Mesenchymal stem cell (in vitro differentiated cells and primary cell): ENCODE results near the gene USP15.
A peak's percentile ranks its signal among the peaks of the same experiment; 100 is the strongest.

Experiments used
- DNase-seq: peaks from one replicate; pipeline ENCODE4 v3.0.0-alpha.2; 2013
- H2AFZ ChIP-seq: one replicate; pipeline ENCODE4 v1.6.1; 2013; ENCODE audit warnings: low read depth, mild to moderate bottlenecking, control low read depth, inconsistent platforms, low read length, moderate library complexity
- H2AK5ac ChIP-seq: 2 replicates; pipeline ENCODE4 v1.6.1; 2013; ENCODE audit warnings: low read length, moderate library complexity, mild to moderate bottlenecking, inconsistent platforms; ENCODE audit not compliant: severe bottlenecking
- H2BK120ac ChIP-seq: one replicate; pipeline ENCODE4 v1.6.1; 2013; ENCODE audit warnings: low read depth, mild to moderate bottlenecking, inconsistent platforms, low read length, moderate library complexity
- H2BK12ac ChIP-seq, 2 experiments: one replicate each; pipeline ENCODE4 v1.6.1; 2013; ENCODE audit warnings: inconsistent platforms in 2 of 2, low read length in 2 of 2, mild to moderate bottlenecking in 2 of 2, moderate library complexity in 2 of 2, control low read depth in 1 of 2
- H2BK15ac ChIP-seq: one replicate; pipeline ENCODE4 v1.6.1; 2013; ENCODE audit warnings: mild to moderate bottlenecking, low read depth, inconsistent platforms; ENCODE audit not compliant: poor library complexity, severe bottlenecking
- H2BK5ac ChIP-seq: 2 replicates; pipeline ENCODE4 v1.6.1; 2013; ENCODE audit warnings: low read depth, mild to moderate bottlenecking, low read length, control low read depth, inconsistent platforms; ENCODE audit not compliant: poor library complexity, severe bottlenecking
- H3K14ac ChIP-seq, 2 experiments: one replicate each; pipeline ENCODE4 v1.6.1; 2013; ENCODE audit warnings: inconsistent platforms in 2 of 2, low read length in 2 of 2, control low read depth in 1 of 2, mild to moderate bottlenecking in 1 of 2, moderate library complexity in 1 of 2
- H3K18ac ChIP-seq, 2 experiments: one replicate each; pipeline ENCODE4 v1.6.1; 2013; ENCODE audit warnings: inconsistent platforms in 2 of 2, low read length in 2 of 2, control low read depth in 1 of 2, low read depth in 1 of 2, mild to moderate bottlenecking in 1 of 2
- H3K23ac ChIP-seq, 2 experiments: one replicate each; pipeline ENCODE4 v1.6.1; 2013; ENCODE audit warnings: inconsistent platforms in 2 of 2, low read length in 2 of 2, mild to moderate bottlenecking in 2 of 2, moderate library complexity in 2 of 2, control low read depth in 1 of 2
- H3K27ac ChIP-seq: 2 replicates; pipeline ENCODE4 v1.5.1; 2013; ENCODE audit warnings: mild to moderate bottlenecking, moderate library complexity, low read length, control low read depth, inconsistent platforms; ENCODE audit not compliant: poor library complexity, severe bottlenecking
- H3K27me3 ChIP-seq, 2 experiments: 2 replicates each; pipeline versions ENCODE4 v1.6.1 to v1.7.0; 2013; ENCODE audit warnings: low read length in 2 of 2, mild to moderate bottlenecking in 2 of 2, moderate library complexity in 2 of 2, control low read depth in 1 of 2, inconsistent platforms in 1 of 2; ENCODE audit not compliant: control insufficient read depth in 1 of 2, insufficient read depth in 1 of 2
- H3K36me3 ChIP-seq, 2 experiments: 2 replicates each; pipeline versions ENCODE4 v1.6.1 to v1.7.0; 2013; ENCODE audit warnings: low read length in 2 of 2, control low read depth in 1 of 2, inconsistent platforms in 1 of 2, low read depth in 1 of 2, mild to moderate bottlenecking in 1 of 2; ENCODE audit not compliant: insufficient read depth in 2 of 2, control insufficient read depth in 1 of 2
- H3K4ac ChIP-seq, 2 experiments: one replicate each; pipeline ENCODE4 v1.6.1; 2013; ENCODE audit warnings: inconsistent platforms in 2 of 2, low read length in 2 of 2, mild to moderate bottlenecking in 2 of 2, moderate library complexity in 2 of 2, control low read depth in 1 of 2, low read depth in 1 of 2
- H3K4me1 ChIP-seq: 2 replicates; pipeline ENCODE4 v1.6.1; 2013; ENCODE audit warnings: low read depth, low read length, control low read depth; ENCODE audit not compliant: control insufficient read depth, insufficient read depth
- H3K4me2 ChIP-seq: 2 replicates; pipeline ENCODE4 v1.6.1; 2013; ENCODE audit warnings: low read length, mild to moderate bottlenecking, inconsistent platforms; ENCODE audit not compliant: poor library complexity, severe bottlenecking
- H3K4me3 ChIP-seq, 2 experiments: 2 replicates each; pipeline versions ENCODE4 v1.5.1 to v1.7.0; 2013; ENCODE audit warnings: low read length in 2 of 2, mild to moderate bottlenecking in 2 of 2, control low read depth in 1 of 2, low read depth in 1 of 2; ENCODE audit not compliant: insufficient read depth in 1 of 2
- H3K79me1 ChIP-seq: replicated peaks from 2 replicates; pipeline ENCODE4 v1.6.1; 2013; ENCODE audit warnings: mild to moderate bottlenecking, control low read depth, low read length, inconsistent platforms; ENCODE audit not compliant: poor library complexity, severe bottlenecking
- H3K9ac ChIP-seq: 2 replicates; pipeline ENCODE4 v1.7.0; 2013; ENCODE audit warnings: mild to moderate bottlenecking, low read length, moderate library complexity
- H3K9me3 ChIP-seq: 2 replicates; pipeline ENCODE4 v1.7.0; 2013; ENCODE audit warnings: mild to moderate bottlenecking, low read length; ENCODE audit not compliant: control insufficient read depth
- H4K8ac ChIP-seq: one replicate; pipeline ENCODE4 v1.6.1; 2013; ENCODE audit warnings: inconsistent platforms, mild to moderate bottlenecking, low read length, moderate library complexity
- H4K91ac ChIP-seq: one replicate; pipeline ENCODE4 v1.6.1; 2013; ENCODE audit warnings: mild to moderate bottlenecking, low read length, inconsistent platforms
- whole genome bisulfite sequencing: methylation state at CpG from one replicate; pipeline ENCODE4 v1.1.7; 2013; ENCODE audit warnings: mixed read lengths; 5-methylcytosine and 5-hydroxymethylcytosine counted together

USP15 gene

GRCh38 chr12:62250671-62251608, 9.3 kb upstream of the USP15 start:
- Histone ChIP-seq H3K79me1 (no peaks in the 10 kb centered on the region), H4K8ac (no peak overlapping the region), H3K18ac (no peak overlapping the region), H3K4ac (no peak overlapping the region), H2BK5ac (no peak overlapping the region), H3K27ac (no peak overlapping the region), H2AFZ (no peak overlapping the region), H3K9me3 (no peaks in the 10 kb centered on the region), H3K9ac (no peak overlapping the region), H3K4me1 (no peaks in the 10 kb centered on the region), H3K4me2 (no peak overlapping the region), H2BK15ac (no peak overlapping the region), H2BK12ac (no peak overlapping the region), H2AK5ac (no peak overlapping the region), H3K27me3 (no peaks in the 10 kb centered on the region), H2BK120ac (no peak overlapping the region), H3K36me3 (peaks cover 0 to 6% of the 10 kb centered on the region in 2 experiments), H3K23ac (no peak overlapping the region), H4K91ac (no peak overlapping the region), H3K4me3 (no peak overlapping the region), H3K14ac (no peak overlapping the region)
- DNase-seq, result peak; percentile 36
- WGBS, result 67% methylated on average over 3 of the region's 3 CpGs

DNA sequence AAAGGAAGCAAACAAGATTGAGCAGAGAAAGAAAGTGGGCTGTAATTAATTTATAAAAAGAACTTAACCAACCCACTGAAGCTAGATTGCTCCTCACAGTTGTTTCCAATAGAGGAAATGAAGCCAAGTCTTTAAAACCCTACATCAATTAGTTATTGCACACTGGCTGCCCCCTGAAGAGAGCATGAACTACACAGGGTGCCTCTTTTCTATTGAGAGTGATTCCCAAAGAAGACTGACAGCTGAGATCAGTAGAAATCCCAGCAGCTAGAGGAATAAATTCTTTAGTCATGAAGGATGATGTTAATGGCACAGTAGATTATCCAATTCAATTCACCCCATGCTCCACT, 8.6 kb upstream of the USP15 start:
- Histone ChIP-seq H2BK15ac (no peak overlapping the region), H3K36me3 (peaks cover 0 to 6% of the 10 kb centered on the region in 2 experiments), H4K8ac (no peak overlapping the region), H4K91ac (no peak overlapping the region), H3K14ac (no peak overlapping the region), H2BK5ac (no peak overlapping the region), H2AK5ac (no peak overlapping the region), H2AFZ (no peak overlapping the region), H3K9ac (no peak overlapping the region), H3K4ac (no peak overlapping the region), H3K79me1 (no peaks in the 10 kb centered on the region), H2BK12ac (no peak overlapping the region), H3K4me3 (no peak overlapping the region), H3K4me1 (no peaks in the 10 kb centered on the region), H3K27ac (no peak overlapping the region), H3K27me3 (no peaks in the 10 kb centered on the region), H3K9me3 (no peaks in the 10 kb centered on the region), H3K23ac (no peak overlapping the region), H2BK120ac (no peak overlapping the region), H3K18ac (no peak overlapping the region), H3K4me2 (no peak overlapping the region)
- no peak for DNase-seq

DNA sequence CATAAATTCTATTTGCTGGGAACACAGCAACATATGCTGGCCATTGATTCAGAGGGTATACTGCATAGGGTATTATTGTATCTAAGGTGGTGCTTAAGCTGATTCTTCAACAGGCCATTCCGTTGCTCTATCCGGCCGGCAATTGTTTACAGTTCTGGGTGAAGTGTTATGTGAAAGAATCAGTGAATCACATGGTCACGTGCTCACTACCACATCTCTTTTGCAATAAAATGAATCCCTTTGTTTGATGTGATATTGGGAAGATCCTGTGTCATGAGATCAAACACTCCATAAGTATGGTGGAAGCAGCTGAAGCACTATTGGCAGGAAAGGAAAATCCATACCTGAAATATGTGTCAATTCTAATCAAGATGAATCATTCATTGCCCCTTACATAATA, 7.6 kb upstream of the USP15 start:
- peak; percentile 47 for DNase-seq
- H2BK120ac ChIP-seq, result no peak overlapping the region
- no peaks in the 10 kb centered on the region for H3K4me1 ChIP-seq
- H4K8ac ChIP-seq, result no peak overlapping the region
- H3K4me3 ChIP-seq, result no peak overlapping the region
- no peak overlapping the region for H3K4ac ChIP-seq
- H3K23ac ChIP-seq, result no peak overlapping the region
- peaks cover 0 to 6% of the 10 kb centered on the region in 2 experiments for H3K36me3 ChIP-seq
- H3K9ac ChIP-seq, result no peak overlapping the region
- no peak overlapping the region for H2AK5ac ChIP-seq
- no peaks in the 10 kb centered on the region for H3K27me3 ChIP-seq
- H4K91ac ChIP-seq, result no peak overlapping the region
- H2BK5ac ChIP-seq, result no peak overlapping the region
- H3K14ac ChIP-seq, result no peak overlapping the region
- no peak overlapping the region for H3K4me2 ChIP-seq
- H3K27ac ChIP-seq, result no peak overlapping the region
- no peak overlapping the region for H2BK12ac ChIP-seq
- H3K18ac ChIP-seq, result no peak overlapping the region
- no peaks in the 10 kb centered on the region for H3K79me1 ChIP-seq
- no peaks in the 10 kb centered on the region for H3K9me3 ChIP-seq
- 93% methylated on average over 3 of the region's 4 CpGs for WGBS
- H2AFZ ChIP-seq, result no peak overlapping the region
- no peak overlapping the region for H2BK15ac ChIP-seq

DNA sequence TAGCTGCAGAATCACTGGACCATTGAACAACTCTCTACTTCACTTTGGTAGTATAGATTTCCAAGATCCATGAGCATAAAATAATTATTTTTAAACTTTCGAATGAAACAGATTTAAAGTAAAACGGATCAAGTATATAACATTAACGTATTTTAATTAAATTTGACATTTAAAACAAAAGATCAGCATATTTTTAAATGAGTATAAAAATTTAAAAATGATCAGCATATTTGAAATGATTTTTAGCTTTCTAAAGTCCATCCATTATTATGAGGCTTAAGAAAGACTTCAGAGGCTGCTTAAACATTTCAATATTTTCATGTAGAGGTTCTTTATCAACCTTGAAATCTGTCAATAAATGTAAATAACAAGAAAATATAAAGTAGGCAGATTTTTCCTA, 5.2 kb upstream of the USP15 start:
- H3K4me3 ChIP-seq, result no peak overlapping the region
- no peak overlapping the region for H2AFZ ChIP-seq
- H3K36me3 ChIP-seq, result peaks cover 0 to 6% of the 10 kb centered on the region in 2 experiments
- H3K27ac ChIP-seq, result no peak overlapping the region
- DNase-seq, result no peak
- H3K9me3 ChIP-seq, result no peaks in the 10 kb centered on the region
- no peak overlapping the region for H3K4ac ChIP-seq
- no peak overlapping the region for H3K18ac ChIP-seq
- H3K27me3 ChIP-seq, result no peaks in the 10 kb centered on the region
- H3K4me2 ChIP-seq, result no peak overlapping the region
- WGBS, result no CpG with 5 or more reads among the region's 3 CpGs
- no peak overlapping the region for H2BK5ac ChIP-seq
- H3K9ac ChIP-seq, result no peak overlapping the region
- H2AK5ac ChIP-seq, result no peak overlapping the region
- H2BK15ac ChIP-seq, result no peak overlapping the region
- H3K23ac ChIP-seq, result no peak overlapping the region
- H3K14ac ChIP-seq, result no peak overlapping the region
- H2BK12ac ChIP-seq, result no peak overlapping the region
- no peak overlapping the region for H4K91ac ChIP-seq
- H3K4me1 ChIP-seq, result no peaks in the 10 kb centered on the region
- H2BK120ac ChIP-seq, result no peak overlapping the region
- no peaks in the 10 kb centered on the region for H3K79me1 ChIP-seq
- H4K8ac ChIP-seq, result no peak overlapping the region
